Panc1 (cell line): ENCODE data around the gene RP2.

ENCODE experiments used
- POLR2AphosphoS5 ChIP-seq: IDR thresholded peaks from 2 replicates; pipeline ENCODE4 v1.6.1; 2012; ENCODE audit warnings: mild to moderate bottlenecking, low read depth, low read length, moderate library complexity
- SIN3A ChIP-seq: IDR thresholded peaks from 2 replicates; pipeline ENCODE4 v1.6.1; 2012; ENCODE audit warnings: low read depth, mild to moderate bottlenecking, low read length, moderate library complexity, borderline replicate concordance; ENCODE audit not compliant: insufficient read depth
- TF ChIP-seq, protein P1 (sequence below): fragments of 450-650 bp; IDR thresholded peaks from 2 replicates; pipeline ENCODE4 v1.5.1; 2017; ENCODE audit warnings: mild to moderate bottlenecking
- TF ChIP-seq, protein P2 (sequence below), 2 experiments: IDR thresholded peaks; 2 replicates each; pipeline ENCODE4 v1.6.1; 2011 to 2012; ENCODE audit warnings: low read depth in 2 of 2, control low read depth in 1 of 2, low read length in 1 of 2, mild to moderate bottlenecking in 1 of 2, moderate library complexity in 1 of 2; ENCODE audit not compliant: insufficient read depth in 1 of 2

DNA sequence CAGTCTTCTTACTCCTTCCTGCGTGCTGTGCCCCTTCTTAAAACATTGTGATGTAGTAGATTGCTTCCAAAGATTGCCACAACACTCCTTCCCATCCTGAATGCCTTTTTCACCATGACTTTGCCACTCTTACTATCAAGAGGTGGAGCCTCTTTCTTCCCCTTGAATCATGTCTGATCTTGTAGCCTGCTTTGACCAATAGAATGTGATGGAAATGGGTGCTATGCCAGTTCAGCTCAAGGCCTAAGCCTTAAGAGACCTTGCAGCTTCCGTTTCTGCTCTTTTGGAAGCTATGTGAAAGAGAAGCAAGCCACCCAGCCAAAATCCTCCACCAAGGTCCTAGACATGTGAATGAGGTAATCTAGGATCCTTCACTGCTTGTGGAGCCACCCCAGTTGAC is 31.6 kb upstream of the RP2 start:
- TF ChIP-seq, protein P1, sequence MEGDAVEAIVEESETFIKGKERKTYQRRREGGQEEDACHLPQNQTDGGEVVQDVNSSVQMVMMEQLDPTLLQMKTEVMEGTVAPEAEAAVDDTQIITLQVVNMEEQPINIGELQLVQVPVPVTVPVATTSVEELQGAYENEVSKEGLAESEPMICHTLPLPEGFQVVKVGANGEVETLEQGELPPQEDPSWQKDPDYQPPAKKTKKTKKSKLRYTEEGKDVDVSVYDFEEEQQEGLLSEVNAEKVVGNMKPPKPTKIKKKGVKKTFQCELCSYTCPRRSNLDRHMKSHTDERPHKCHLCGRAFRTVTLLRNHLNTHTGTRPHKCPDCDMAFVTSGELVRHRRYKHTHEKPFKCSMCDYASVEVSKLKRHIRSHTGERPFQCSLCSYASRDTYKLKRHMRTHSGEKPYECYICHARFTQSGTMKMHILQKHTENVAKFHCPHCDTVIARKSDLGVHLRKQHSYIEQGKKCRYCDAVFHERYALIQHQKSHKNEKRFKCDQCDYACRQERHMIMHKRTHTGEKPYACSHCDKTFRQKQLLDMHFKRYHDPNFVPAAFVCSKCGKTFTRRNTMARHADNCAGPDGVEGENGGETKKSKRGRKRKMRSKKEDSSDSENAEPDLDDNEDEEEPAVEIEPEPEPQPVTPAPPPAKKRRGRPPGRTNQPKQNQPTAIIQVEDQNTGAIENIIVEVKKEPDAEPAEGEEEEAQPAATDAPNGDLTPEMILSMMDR: no peak
- TF ChIP-seq POLR2AphosphoS5: no peak
- TF ChIP-seq, protein P2, sequence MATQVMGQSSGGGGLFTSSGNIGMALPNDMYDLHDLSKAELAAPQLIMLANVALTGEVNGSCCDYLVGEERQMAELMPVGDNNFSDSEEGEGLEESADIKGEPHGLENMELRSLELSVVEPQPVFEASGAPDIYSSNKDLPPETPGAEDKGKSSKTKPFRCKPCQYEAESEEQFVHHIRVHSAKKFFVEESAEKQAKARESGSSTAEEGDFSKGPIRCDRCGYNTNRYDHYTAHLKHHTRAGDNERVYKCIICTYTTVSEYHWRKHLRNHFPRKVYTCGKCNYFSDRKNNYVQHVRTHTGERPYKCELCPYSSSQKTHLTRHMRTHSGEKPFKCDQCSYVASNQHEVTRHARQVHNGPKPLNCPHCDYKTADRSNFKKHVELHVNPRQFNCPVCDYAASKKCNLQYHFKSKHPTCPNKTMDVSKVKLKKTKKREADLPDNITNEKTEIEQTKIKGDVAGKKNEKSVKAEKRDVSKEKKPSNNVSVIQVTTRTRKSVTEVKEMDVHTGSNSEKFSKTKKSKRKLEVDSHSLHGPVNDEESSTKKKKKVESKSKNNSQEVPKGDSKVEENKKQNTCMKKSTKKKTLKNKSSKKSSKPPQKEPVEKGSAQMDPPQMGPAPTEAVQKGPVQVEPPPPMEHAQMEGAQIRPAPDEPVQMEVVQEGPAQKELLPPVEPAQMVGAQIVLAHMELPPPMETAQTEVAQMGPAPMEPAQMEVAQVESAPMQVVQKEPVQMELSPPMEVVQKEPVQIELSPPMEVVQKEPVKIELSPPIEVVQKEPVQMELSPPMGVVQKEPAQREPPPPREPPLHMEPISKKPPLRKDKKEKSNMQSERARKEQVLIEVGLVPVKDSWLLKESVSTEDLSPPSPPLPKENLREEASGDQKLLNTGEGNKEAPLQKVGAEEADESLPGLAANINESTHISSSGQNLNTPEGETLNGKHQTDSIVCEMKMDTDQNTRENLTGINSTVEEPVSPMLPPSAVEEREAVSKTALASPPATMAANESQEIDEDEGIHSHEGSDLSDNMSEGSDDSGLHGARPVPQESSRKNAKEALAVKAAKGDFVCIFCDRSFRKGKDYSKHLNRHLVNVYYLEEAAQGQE (IDR thresholded peaks at IDR 0.05; ENCODE audit: insufficient read depth in 1 of 2, low read depth in 2 of 2, low read length in 1 of 2): no peak
- no peak for TF ChIP-seq SIN3A
